Measurements from ENCODE around the gene TRPC4AP.

DNA sequence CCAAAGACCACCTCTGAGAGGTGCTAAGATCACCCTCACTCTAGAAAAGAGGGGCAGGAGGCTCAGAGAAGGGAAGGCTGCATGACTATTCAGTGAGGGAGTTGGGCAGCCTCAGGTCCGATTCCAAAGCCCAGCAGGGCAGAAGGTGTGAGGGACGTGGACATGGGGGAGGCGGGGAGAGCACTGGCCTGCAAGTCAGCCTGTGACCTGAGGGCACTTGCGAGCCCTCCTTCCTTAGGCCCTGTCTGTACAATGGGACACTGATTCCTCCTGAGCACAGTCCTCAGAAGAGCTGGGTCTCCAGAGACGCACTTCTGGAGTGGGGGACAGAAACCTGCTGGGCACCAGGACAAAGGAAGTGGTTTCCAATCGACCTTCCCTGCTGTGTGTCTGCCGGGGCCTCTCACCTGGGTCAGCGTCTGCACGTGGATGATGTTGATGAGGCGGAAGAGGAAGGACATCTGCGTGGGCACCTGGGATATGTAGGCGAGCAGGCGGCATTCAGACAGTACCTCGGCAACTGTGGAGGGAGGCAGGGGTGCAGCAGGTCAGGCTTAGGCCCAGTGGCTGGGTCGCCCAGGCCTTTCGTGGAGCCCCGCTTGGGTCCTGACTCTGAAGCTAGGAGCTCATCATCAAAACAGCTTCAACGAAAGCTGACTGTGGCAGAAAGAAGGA is 88.4 kb downstream of the TRPC4AP start:
- TF ChIP-seq, protein P1, sequence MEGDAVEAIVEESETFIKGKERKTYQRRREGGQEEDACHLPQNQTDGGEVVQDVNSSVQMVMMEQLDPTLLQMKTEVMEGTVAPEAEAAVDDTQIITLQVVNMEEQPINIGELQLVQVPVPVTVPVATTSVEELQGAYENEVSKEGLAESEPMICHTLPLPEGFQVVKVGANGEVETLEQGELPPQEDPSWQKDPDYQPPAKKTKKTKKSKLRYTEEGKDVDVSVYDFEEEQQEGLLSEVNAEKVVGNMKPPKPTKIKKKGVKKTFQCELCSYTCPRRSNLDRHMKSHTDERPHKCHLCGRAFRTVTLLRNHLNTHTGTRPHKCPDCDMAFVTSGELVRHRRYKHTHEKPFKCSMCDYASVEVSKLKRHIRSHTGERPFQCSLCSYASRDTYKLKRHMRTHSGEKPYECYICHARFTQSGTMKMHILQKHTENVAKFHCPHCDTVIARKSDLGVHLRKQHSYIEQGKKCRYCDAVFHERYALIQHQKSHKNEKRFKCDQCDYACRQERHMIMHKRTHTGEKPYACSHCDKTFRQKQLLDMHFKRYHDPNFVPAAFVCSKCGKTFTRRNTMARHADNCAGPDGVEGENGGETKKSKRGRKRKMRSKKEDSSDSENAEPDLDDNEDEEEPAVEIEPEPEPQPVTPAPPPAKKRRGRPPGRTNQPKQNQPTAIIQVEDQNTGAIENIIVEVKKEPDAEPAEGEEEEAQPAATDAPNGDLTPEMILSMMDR (IDR thresholded peaks at IDR 0.05): no peak
- TF ChIP-seq POLR2AphosphoS5 (IDR thresholded peaks at IDR 0.05): no peak
- no peak for TF ChIP-seq EP300 (IDR thresholded peaks at IDR 0.05)
- TF ChIP-seq POLR2A (IDR thresholded peaks at IDR 0.05): no peak
